A549 (cell line): ENCODE data around the gene TMEM213.

Source experiments
- BHLHE40 ChIP-seq: IDR thresholded peaks from 2 replicates; pipeline ENCODE4 v1.6.1; 2012; ENCODE audit warnings: low read depth, low read length, inconsistent platforms
- CHD4 ChIP-seq: fragments of 200-600 bp; sonication (generic); IDR thresholded peaks from 2 replicates; pipeline ENCODE4 v1.6.1; 2016; ENCODE audit warnings: antibody characterized with exemption, mild to moderate bottlenecking, borderline replicate concordance
- CTCF ChIP-seq: fragments of >200 bp; sonication (Bioruptor Twin); formaldehyde crosslinking; IDR thresholded peaks from 3 replicates; pipeline ENCODE4 v1.5.1; 2016
- ELK1 ChIP-seq: fragments of 150-350 bp; IDR thresholded peaks from 2 replicates; pipeline ENCODE4 v1.6.1; 2014; ENCODE audit warnings: low read depth, mild to moderate bottlenecking, low read length
- EP300 ChIP-seq, 2 experiments: fragments of >200 bp; sonication (Bioruptor Twin); formaldehyde crosslinking; IDR thresholded peaks; 2 replicates in 1 of 2; 3 replicates in 1 of 2; pipeline ENCODE4 v1.6.1; 2016 to 2017
- HDAC2 ChIP-seq: fragments of 200-600 bp; sonication (generic); IDR thresholded peaks from 2 replicates; pipeline ENCODE4 v1.6.1; 2016
- JUN ChIP-seq, 2 experiments: fragments of >200 bp; sonication (Bioruptor Twin); formaldehyde crosslinking; IDR thresholded peaks; 2 replicates in 1 of 2; 3 replicates in 1 of 2; pipeline ENCODE4 v1.6.1; 2016 to 2017
- NFE2L2 ChIP-seq: fragments of 150-350 bp; conservative IDR thresholded peaks from 2 replicates; pipeline ENCODE4 v1.6.1; 2014; ENCODE audit warnings: low read length
- POLR2A ChIP-seq: IDR thresholded peaks from 2 replicates; pipeline ENCODE4 v1.6.1; 2012; ENCODE audit warnings: mild to moderate bottlenecking, low read length

- no peak for TF ChIP-seq CTCF
- TF ChIP-seq JUN (IDR thresholded peaks at IDR 0.05), result no peak
- TF ChIP-seq HDAC2, result no peak
- TF ChIP-seq NFE2L2, result no peak
- TF ChIP-seq EP300 (IDR thresholded peaks at IDR 0.05), result no peak
- no peak for TF ChIP-seq CHD4
- TF ChIP-seq BHLHE40, result no peak
- TF ChIP-seq POLR2A, result no peak
- TF ChIP-seq ELK1, result no peak
Observed at GRCh38 chr7:138861051-138861450, 63.3 kb downstream of the TMEM213 start.
